A549 treated with RU486 at 1 μM for 4 hours (cell line): ENCODE measurements around the gene PLCD4. TPM values are rescaled to one million over a fixed set of nuclear protein-coding genes. Genes with fewer than 3 reads are reported as not detected.

Experiments
- total RNA-seq: library from RNA; stranded (reverse); fragments of 200-300 nt; extraction: Qiagen RNA extraction; gene quantifications from 5 replicates; pipeline ENCODE4 v1.2.3, GENCODE V29; 2022; ENCODE audit warnings: low read depth

The PLCD4 gene
- total RNA-seq, result 0.29 to 0.71 TPM (median 0.53 TPM) in 5 replicates

DNA sequence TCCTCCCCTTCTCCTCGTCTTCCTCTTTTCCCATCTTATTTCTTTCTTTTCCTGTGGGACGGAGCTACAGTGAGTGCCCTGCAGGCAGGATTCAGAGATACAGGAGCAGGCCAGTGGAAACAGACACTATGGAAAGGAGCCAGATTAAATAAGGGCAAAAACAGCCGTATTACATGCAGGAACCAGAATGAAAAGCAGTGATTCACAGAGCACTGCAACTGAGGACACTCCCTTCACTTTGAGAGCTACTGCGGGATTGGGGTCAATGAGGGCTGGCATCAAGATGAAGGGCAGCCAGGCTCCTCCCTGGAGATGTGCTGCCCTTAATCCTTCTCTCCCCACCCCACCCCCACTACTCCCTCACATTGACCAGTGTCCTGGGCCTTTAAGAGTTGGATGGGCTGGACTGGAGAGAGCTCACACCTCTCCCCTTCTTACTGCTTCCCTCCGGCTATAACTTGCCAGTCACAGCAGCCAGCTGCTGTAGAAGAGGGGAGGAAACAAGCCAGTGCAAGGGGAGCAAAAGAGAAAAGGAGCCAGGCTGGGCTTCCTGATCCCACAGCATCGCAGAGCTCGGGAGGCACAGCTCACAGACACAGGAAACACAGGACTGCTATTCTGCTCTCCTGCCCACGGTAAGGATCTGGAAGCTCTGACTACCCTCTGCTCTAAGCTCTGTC, at the start of gene PLCD4:
PLCD4 (plus strand) TSS at position 464 of the 680 bp plus-strand sequence. CDS start 7,841 bp downstream, outside the sequence.

DNA sequence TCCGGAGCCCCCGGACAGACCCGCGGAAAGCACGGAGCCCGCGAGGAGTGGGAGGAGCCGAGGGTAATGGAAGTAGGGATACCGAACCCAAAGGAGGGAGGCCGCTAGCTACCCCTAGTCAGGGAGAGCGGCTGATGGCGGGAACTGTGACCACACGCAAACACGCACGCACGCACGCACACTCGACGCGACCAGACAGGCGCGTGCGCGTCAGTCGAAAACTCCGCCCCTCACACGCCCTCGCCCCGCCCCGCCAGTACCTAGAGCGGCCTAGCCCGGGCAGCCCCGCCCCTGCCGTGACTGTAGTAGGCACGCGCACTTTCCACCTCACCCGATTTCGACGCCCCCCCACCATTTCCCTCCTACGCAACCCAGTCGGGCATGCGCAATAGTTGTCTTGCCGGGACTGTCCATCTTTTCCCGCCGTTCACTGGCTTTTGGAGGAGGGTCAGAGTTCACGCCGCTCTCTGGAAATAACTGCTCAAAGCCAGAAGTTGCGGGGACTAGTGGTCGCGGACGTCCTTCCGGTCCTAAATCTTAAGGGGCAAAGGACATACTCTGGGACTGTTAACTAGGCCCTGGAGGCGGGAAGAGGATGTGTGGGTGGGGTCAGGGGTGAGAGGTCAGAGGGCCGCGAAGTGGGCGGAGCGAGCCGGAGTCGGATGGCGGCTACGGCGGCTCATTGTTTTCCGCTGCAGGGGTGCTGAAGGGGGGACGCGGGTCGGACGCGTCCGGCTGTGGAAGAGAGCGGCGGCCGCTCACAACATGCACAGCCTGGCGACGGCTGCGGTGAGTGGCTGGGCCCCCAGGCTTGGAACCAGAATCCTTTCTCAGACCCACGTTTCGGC, 39.3 kb upstream of the PLCD4 start, which contains the start of the genes CNOT9 and USP37:
CNOT9 (plus strand) TSS at position 650 of the 848 bp plus-strand sequence; CDS start at position 766, 116 bp downstream.
USP37 (minus strand) TSS at position 162 of the 848 bp plus-strand sequence. CDS start 9,698 bp downstream, outside the sequence.

DNA sequence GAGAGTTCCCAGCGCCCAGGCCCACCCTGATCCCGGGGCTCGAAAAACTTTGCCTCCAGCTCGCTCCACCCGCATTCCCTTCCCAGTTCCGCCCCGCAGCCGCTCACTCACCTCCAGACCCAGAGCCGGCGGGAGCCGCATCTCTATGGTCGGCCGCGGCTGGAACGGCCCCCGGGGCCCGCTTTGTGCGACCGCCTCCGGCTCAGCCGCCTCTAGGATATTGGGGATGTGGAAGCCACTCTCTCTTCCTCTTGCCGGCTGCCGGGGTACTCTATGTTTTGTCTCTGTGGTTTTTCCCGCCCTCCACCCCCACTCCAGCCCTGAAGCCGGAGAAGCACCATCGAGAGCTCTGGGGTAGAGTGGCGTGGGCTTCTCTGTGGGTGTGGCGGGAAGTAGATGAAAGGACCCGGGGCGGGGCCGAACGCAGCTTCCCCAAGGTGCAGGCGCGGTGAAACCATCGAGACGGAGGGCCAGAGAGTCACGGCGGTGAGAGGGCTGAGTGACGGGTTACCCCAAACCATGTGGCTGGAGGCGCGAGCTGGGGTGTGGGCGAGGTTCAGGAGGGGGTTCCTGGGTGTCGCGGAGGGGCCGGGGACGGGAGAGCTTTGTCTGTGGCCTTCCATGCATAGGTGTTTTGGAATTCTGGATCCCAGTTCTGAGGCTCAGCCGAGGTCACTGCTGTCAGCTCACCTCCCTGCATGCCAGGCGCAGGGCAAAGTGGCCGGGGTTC, 51.7 kb downstream of the PLCD4 start, which contains the start of the genes BCS1L and ZNF142:
BCS1L (plus strand) TSS at position 426 of the 730 bp plus-strand sequence. CDS start 1,305 bp downstream, outside the sequence.
ZNF142 (minus strand) TSS at position 366 of the 730 bp plus-strand sequence. CDS start 3,194 bp downstream, outside the sequence.

DNA sequence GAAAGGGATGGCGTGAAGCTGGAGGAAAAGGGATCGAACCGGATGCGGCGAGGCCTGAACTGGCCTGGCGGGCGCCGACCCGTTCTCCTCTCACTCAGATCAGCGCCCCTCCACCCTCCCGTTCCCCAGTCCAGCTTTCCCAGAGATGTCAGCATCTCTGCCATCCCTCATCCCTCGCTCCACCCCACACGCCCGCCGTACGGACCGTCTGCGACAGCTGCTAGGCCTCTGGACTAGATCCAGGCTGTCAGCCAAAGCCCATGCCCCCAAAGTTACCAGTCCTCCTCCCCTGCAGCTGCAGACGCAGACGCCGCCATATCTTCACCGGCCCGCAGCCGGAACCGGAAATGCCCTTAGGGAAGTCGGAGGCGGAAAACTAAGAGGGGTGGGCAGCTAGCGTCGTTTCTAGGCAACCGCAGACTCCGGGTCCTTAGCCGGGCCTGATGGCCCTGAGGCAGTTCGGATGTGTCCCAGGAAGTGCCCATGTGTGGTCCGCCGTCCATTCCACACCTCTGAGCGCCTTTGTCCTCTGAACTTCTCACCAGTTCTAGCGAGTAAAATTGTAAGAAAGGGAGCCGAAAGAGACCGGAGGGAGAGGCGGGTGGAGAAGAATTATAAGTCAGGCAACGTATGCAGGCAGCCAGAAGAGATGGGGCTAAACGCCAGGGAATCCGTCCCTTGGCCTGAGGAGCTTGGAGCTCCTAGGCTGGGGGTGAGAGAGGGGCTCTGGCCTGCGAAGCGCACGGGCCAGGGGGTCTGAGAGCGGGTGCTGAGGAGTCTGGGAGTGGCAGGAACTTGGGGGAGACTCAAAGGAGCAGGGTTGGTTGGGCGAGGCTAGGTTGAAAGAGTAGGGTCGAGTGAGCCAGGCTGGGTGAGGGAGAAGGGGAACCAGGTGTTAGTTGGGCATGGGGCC, 64.2 kb downstream of the PLCD4 start, which contains the start of the genes RNF25 and STK36:
RNF25 (minus strand) TSS at position 349 of the 913 bp plus-strand sequence; CDS start at position 317, 32 bp downstream.
STK36 (plus strand) TSS at position 433 of the 913 bp plus-strand sequence. CDS start 744 bp downstream, outside the sequence.

Other genes starting within 250 kb of the PLCD4 start
- gene SLC11A1, start 225.6 kb upstream of the PLCD4 start, total RNA-seq, result 0.16 to 0.27 TPM (median 0.21 TPM) in 5 replicates
- gene CTDSP1, start 208.0 kb upstream of the PLCD4 start, total RNA-seq, result 57.9 to 72.9 TPM (median 69.3 TPM) in 5 replicates
- 0.13 to 0.42 TPM (median 0.25 TPM) in 5 replicates for gene VIL1, start 188.8 kb upstream of the PLCD4 start, total RNA-seq
- gene USP37, start 39.5 kb upstream of the PLCD4 start, total RNA-seq, result 4.5 to 5.7 TPM (median 5.4 TPM) in 5 replicates
- gene CNOT9, start 39.1 kb upstream of the PLCD4 start, total RNA-seq, result 41.8 to 50.1 TPM (median 43.6 TPM) in 5 replicates
- 12.5 to 17.7 TPM (median 15.2 TPM) in 5 replicates for gene ZNF142, start 51.7 kb downstream of the PLCD4 start, total RNA-seq
- 39.0 to 53.1 TPM (median 42.4 TPM) in 5 replicates for gene BCS1L, start 51.8 kb downstream of the PLCD4 start, total RNA-seq
- 47.0 to 59.1 TPM (median 47.9 TPM) in 5 replicates for gene RNF25, start 64.1 kb downstream of the PLCD4 start, total RNA-seq
- 8.6 to 13.8 TPM (median 12.4 TPM) in 5 replicates for gene STK36, start 64.2 kb downstream of the PLCD4 start, total RNA-seq
- 25.1 to 30.9 TPM (median 29.3 TPM) in 5 replicates for gene TTLL4, start 102.9 kb downstream of the PLCD4 start, total RNA-seq
- gene CYP27A1, start 174.2 kb downstream of the PLCD4 start, total RNA-seq, result 0.10 to 0.18 TPM (median 0.17 TPM) in 5 replicates
- not detected in 5 replicates for gene PRKAG3, start 223.9 kb downstream of the PLCD4 start, total RNA-seq